WI38 (cell line): ENCODE data around the gene RUNX1.

Experiments
- H3K4me3 ChIP-seq: 2 replicates; pipeline ENCODE4 v1.5.1; 2011; ENCODE audit warnings: low read depth, mild to moderate bottlenecking, control low read depth, low read length
- TF ChIP-seq, protein P1 (sequence below): IDR thresholded peaks from 2 replicates; pipeline ENCODE4 v1.5.1; 2012; ENCODE audit warnings: low read depth, mild to moderate bottlenecking, control low read depth, low read length

Gene RUNX1

DNA sequence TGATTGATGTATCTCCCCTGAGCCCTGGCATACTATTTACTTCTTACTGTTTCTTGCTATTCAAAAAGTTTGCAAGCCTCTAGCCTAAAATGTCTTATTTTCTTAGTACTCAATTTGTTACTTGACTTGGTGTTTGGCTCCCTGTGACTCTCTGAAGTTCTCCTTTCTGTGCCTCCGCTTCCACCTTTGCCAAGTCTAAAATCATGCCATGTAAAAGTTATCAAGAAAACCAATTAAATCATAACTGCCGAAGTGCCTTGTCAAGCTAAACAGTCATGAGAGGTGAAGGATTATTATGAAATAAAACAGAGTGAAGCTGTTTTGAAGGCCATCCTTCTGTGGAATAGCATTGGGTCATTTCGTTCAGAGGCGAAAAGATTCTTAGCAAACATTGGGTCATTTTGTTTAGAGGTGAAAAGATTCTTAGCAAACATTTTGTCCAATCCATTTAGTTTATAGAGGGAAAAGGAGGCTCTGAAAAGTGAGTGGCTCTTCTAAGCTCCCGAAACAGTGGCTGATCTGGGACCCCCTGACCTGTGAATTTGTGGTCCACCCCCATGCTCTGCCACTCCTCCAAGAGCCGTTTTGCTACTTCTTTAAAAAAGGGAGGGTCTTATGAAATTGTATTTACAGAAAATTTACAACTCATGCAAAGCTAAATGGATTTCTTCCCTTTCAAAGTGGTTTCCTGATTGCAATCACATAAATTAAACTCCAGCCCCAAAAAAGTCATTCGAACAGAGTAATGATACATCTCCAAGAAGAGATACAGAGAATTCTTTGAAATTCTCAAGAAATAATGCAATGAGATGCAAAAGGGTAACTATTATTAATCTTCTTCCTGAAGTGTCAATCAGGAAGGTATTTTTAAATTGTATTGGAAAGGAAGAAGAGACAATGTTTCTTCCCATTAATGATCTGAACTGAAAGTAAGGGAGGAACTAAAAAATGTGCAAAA, 141.4 kb downstream of the RUNX1 start:
- TF ChIP-seq, protein P1, sequence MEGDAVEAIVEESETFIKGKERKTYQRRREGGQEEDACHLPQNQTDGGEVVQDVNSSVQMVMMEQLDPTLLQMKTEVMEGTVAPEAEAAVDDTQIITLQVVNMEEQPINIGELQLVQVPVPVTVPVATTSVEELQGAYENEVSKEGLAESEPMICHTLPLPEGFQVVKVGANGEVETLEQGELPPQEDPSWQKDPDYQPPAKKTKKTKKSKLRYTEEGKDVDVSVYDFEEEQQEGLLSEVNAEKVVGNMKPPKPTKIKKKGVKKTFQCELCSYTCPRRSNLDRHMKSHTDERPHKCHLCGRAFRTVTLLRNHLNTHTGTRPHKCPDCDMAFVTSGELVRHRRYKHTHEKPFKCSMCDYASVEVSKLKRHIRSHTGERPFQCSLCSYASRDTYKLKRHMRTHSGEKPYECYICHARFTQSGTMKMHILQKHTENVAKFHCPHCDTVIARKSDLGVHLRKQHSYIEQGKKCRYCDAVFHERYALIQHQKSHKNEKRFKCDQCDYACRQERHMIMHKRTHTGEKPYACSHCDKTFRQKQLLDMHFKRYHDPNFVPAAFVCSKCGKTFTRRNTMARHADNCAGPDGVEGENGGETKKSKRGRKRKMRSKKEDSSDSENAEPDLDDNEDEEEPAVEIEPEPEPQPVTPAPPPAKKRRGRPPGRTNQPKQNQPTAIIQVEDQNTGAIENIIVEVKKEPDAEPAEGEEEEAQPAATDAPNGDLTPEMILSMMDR: no peak
- H3K4me3 ChIP-seq: no peak overlapping the region

DNA sequence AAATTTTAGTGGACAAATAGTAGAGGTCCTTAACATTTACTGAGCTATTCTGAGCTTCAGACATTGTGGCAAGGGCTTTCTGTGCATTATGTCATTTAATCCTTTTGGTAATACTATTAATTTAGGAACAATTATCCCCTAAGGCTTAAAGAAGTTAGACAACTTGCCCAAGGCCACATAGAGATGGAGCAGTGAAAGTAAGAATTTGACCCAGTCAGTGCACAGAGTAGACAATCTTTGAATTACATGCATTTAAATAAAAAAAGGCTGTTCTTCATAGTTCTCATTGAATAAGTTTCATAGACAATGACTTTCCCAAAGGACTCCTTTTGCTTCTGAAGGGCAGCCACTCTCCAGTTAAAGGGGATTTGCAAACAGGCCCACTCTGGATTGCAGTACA, 142.7 kb downstream of the RUNX1 start:
- no peak overlapping the region for H3K4me3 ChIP-seq
- TF ChIP-seq, protein P1: no peak

DNA sequence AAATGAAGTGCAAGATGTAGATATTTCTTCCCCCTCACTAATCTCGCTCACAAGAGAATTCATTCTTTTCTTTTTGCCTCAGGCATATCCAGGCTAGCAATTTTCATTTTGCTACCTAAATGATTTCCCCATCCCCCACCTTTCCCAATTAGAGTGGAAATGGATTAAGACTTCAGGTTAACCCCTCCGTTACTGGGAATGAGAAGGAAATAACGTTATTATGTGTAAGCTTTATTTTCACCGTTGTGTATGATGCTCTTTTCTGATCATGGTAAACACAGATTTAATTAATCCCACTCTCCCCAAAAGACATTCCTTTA, 143.9 kb downstream of the RUNX1 start:
- no peak overlapping the region for H3K4me3 ChIP-seq
- TF ChIP-seq, protein P1: no peak

DNA sequence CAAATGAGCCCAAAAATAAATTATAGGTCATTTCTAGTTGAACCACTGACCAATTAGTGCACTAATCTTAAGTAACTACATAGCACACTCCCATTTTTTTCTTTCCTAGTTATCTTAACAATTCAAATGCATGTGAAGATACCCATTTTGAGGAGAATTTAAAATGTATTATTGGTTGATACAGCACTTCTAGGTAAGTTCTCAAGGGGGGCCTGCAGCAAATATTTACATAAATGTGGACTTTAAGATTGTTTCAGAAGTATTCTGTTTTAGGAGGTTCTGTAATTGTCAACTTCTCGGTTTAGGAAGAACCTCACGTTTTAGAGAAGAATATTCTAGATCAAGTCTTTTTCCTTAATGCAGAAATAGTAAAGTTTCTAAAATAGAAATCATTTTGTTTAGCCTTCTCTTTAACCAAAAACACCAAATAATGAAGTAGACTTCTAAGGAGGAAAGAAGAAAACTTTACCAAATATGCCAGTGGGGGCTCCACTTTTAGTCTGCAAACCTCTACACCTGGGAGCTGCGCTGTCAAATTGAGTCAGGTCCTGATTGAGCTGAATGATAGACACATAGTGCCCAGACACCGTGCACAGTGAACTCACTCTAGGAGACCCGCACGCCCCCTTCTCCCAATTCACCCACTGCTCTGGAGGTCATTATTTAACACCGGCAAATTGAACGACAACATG, 144.4 kb downstream of the RUNX1 start:
- H3K4me3 ChIP-seq: no peak overlapping the region
- TF ChIP-seq, protein P1: no peak

DNA sequence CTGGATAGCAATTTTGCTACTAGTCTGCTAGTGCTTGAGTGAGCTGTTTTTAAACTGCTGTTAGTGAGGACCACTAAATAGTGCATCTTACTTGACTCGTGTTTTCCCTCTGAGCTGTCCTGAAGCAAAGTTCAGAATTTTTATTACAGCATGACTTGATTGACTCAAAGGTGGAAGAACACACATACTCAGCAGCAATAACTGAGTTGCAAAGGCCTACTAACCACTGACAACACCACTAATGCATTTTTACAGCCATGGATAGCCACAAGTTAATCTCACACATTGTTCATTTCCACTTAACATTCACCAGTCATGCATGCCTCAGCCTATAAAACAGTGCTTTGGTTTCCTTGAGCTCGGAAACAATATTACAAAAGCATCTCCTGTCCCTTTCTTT, 148.7 kb downstream of the RUNX1 start:
- TF ChIP-seq, protein P1: no peak
- no peak overlapping the region for H3K4me3 ChIP-seq

DNA sequence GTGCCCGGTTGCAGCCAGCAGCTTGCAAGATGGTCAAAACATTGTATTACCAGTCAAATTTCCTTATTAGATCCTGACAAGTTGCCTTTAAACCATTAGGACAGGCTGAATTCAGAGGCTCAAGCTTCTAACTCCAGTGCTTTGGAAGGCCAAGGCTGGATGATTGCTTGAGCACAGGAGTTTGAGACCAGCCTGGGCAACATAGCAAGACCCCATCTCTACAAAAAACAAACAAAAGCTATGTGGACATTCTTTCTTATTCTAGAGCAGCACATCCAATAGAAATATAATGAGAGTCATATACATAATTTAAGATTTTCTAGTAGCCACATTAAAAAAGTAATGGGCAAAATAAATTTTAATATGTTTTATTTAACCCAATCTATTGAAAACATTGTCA, 149.3 kb downstream of the RUNX1 start:
- TF ChIP-seq, protein P1: no peak
- no peak overlapping the region for H3K4me3 ChIP-seq

DNA sequence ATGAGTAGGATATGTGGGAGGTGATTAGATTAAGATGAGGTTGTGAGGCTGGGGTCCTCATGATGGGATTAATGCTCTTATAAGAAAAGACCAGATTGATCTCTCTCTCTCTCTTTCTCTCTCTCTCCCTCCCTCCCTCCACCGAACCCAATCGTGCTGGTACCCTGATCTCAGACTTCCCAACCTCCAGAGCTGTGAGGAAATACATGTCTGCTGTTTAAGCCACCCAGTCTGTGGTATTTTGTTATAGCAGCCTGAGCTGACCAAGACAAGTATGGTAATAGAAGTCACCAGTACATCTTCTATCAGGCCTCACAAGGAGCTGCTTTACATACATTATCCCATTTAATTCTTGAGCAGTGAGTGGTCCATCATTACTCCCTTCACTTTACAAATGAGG, 149.8 kb downstream of the RUNX1 start:
- no peak overlapping the region for H3K4me3 ChIP-seq
- TF ChIP-seq, protein P1: no peak
